Thyroid gland (tissue), 4 donors: ENCODE data around the gene NBDY. TPM values are rescaled to one million over a fixed set of nuclear protein-coding genes. Genes with fewer than 3 reads are reported as not detected.

Experiments used
- DNase-seq, 2 donors: peaks; one replicate each; pipeline ENCODE4 v3.0.0-alpha.2; 2019
- H3K27ac ChIP-seq, 3 donors: fragments of 200-600 bp; sonication (generic); 1 replicate in 2 of 3; 2 replicates in 1 of 3; pipeline ENCODE4 v1.5.1; 2016 to 2019; ENCODE audit warnings: mild to moderate bottlenecking in 1 of 3, moderate library complexity in 1 of 3
- H3K27me3 ChIP-seq: fragments of 200-600 bp; sonication (generic); one replicate; pipeline ENCODE4 v1.5.1; 2019
- H3K36me3 ChIP-seq, 2 donors: fragments of 200-600 bp; sonication (generic); one replicate each; pipeline ENCODE4 v1.5.1; 2016 to 2019
- H3K4me1 ChIP-seq, 2 donors: fragments of 200-600 bp; sonication (generic); one replicate each; pipeline ENCODE4 v1.5.1; 2017 to 2019
- H3K4me3 ChIP-seq, 3 donors: fragments of 200-600 bp; sonication (generic); replicated peaks in 1 of 3; 1 replicate in 2 of 3; 2 replicates in 1 of 3; pipeline ENCODE4 v1.5.1; 2016; ENCODE audit warnings: mild to moderate bottlenecking in 1 of 3
- H3K9me3 ChIP-seq: fragments of 200-600 bp; sonication (generic); one replicate; pipeline ENCODE4 v1.5.1; 2017
- POLR2A ChIP-seq, 2 donors: fragments of 450-650 bp; IDR thresholded peaks; one replicate each; pipeline ENCODE4 v1.6.1; 2017; ENCODE audit warnings: antibody characterized with exemption in 2 of 2, mild to moderate bottlenecking in 2 of 2, moderate library complexity in 1 of 2
- WGBS, 2 donors: methylation state at CpG; one replicate each; pipeline ENCODE4 v1.1.5; 2017; 5-methylcytosine and 5-hydroxymethylcytosine counted together
- intact Hi-C: fragments of 100-400 bp; cut with DNase I; formaldehyde crosslinking; loops from one replicate; pipeline ENCODE4 v1.15.1; 2023
- total RNA-seq, 4 donors: library from RNA; depleted of rRNA; stranded (reverse); fragments of >200 nt; gene quantifications; one replicate each; pipeline ENCODE4 v1.2.3, GENCODE V29; 2016
- TF ChIP-seq, protein P1 (sequence below), 6 experiments: fragments of 200-600 bp in 3 of 6; fragments of 450-650 bp in 3 of 6; sonication (generic) in 3 of 6; IDR thresholded peaks; one replicate each; pipeline ENCODE4 v1.5.1; 2016 to 2019; ENCODE audit warnings: antibody characterized with exemption in 6 of 6, mild to moderate bottlenecking in 2 of 6, inconsistent platforms in 1 of 6, moderate library complexity in 1 of 6

Gene NBDY
- total RNA-seq, 4 donors from 2014 or later, result 14.7 to 35.7 (median 17.2) TPM

DNA sequence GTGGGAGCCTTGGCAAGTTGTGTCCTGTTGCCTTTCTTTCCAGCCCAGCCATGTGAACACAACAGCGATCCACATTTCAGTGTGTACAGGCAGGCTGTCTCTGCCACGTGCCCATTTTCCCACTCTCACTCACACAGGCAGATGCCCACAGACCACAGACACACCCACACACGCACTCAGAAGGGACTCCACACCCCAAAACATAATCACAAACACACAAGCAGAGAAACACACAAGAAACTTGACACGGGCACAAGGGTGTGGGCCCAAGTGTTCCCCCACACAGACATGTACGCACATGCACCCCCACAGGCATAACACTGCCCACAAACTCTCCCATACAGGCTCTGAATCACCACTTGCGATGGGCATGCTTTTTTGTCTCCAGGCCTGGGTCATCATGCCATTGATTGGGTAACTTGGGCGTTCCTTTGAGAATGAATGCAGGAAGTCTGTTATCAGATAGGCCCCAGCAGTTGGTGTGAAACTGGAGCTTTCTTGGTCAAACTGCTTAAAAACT is 84.3 kb downstream of the NBDY start:
- intact Hi-C loops, result no loop called here
- Histone ChIP-seq H3K9me3 (no peaks in the 10 kb centered on the region), H3K4me3 (no peak overlapping the region), H3K27ac (no peak overlapping the region), H3K27me3 (no peaks in the 10 kb centered on the region), H3K4me1 (peaks cover 0 to 6% of the 10 kb centered on the region in 2 donors), H3K36me3 (no peaks in the 10 kb centered on the region)
- 73 to 94% methylated on average over 7 of the region's 7 CpGs for WGBS, 2 donors
- TF ChIP-seq, protein P1, sequence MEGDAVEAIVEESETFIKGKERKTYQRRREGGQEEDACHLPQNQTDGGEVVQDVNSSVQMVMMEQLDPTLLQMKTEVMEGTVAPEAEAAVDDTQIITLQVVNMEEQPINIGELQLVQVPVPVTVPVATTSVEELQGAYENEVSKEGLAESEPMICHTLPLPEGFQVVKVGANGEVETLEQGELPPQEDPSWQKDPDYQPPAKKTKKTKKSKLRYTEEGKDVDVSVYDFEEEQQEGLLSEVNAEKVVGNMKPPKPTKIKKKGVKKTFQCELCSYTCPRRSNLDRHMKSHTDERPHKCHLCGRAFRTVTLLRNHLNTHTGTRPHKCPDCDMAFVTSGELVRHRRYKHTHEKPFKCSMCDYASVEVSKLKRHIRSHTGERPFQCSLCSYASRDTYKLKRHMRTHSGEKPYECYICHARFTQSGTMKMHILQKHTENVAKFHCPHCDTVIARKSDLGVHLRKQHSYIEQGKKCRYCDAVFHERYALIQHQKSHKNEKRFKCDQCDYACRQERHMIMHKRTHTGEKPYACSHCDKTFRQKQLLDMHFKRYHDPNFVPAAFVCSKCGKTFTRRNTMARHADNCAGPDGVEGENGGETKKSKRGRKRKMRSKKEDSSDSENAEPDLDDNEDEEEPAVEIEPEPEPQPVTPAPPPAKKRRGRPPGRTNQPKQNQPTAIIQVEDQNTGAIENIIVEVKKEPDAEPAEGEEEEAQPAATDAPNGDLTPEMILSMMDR (IDR thresholded peaks at IDR 0.05), result no peak
- TF ChIP-seq POLR2A (IDR thresholded peaks at IDR 0.05), result no peak
- no peak for DNase-seq

DNA sequence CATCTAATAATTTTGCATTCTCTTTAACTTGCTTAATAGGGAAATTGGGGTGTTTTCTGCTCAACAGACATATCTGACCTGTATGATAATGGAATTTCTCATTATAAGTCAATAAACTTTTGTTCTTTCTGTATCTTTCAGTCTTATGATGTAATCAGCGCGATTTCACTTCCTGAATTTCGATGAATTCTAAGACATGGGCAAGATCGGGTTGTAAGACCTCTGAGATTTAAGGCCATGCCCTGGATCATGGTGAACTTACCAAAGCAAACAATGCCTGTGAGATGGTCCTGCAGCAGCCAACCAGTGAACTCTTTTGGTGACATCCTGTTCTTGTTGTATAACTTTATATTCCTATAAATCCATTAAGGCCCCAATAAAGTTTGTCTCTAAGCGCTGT is 88.1 kb downstream of the NBDY start:
- Histone ChIP-seq H3K27ac (no peak overlapping the region), H3K4me3 (no peak overlapping the region), H3K36me3 (no peaks in the 10 kb centered on the region), H3K4me1 (peaks cover 0 to 6% of the 10 kb centered on the region in 2 donors), H3K27me3 (no peaks in the 10 kb centered on the region), H3K9me3 (no peaks in the 10 kb centered on the region)
- 73 to 95% methylated on average over 5 of the region's 5 CpGs for WGBS, 2 donors
- TF ChIP-seq, protein P1 (IDR thresholded peaks at IDR 0.05), result no peak
- DNase-seq, result no peak
- intact Hi-C loops, result no loop called here

DNA sequence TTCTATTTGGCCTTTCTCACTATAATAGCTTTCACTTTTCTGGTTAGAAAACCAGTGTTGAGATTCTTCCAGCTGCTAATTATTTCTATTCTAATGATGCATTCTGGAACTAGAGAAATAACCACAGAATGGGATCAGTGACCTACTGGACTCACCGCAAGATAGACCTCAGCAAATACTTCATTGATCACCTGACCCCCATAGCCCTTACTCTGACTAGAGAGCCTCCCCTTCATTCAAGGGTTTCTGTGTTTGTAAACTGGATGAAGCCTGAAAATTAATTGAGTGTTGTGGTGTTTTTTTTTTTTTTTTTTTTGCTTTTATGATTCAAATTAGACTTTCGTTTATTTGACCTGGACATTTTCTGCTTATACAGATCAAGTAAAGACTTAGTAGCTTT is 97.0 kb downstream of the NBDY start:
- Histone ChIP-seq H3K9me3 (no peaks in the 10 kb centered on the region), H3K4me1 (no peaks in the 10 kb centered on the region), H3K4me3 (no peak overlapping the region), H3K27me3 (no peaks in the 10 kb centered on the region), H3K27ac (no peak overlapping the region), H3K36me3 (no peaks in the 10 kb centered on the region)
- TF ChIP-seq, protein P1 (IDR thresholded peaks at IDR 0.05), result no peak
- TF ChIP-seq POLR2A (IDR thresholded peaks at IDR 0.05), result no peak
- intact Hi-C loops, result no loop called here
- DNase-seq, result no peak
- 86% methylated on average over 2 of the region's 2 CpGs for WGBS, 2 donors

DNA sequence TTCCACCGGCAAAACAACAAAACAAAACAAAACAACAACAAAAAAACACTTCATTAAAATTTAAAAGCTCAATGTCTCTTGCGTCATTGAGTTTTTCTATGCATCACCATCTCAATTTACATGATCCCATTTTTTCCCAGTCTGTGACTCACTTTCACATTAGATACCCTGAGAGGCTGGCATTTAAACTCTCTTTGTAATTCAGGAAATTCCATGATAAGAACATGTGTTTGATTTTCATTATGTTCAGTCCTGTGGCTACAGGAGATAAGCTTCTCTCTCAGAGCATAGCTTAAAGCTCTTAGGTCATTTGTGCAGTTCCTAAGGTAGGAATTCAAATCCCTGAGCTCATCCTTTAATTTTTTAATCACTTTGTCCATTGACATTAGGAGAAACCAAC is 104.6 kb downstream of the NBDY start:
- Histone ChIP-seq H3K27me3 (no peaks in the 10 kb centered on the region), H3K9me3 (no peaks in the 10 kb centered on the region), H3K4me3 (no peak overlapping the region), H3K36me3 (no peaks in the 10 kb centered on the region), H3K4me1 (no peaks in the 10 kb centered on the region), H3K27ac (no peak overlapping the region)
- DNase-seq, result no peak
- intact Hi-C loops, result no loop called here
- WGBS, 2 donors, result 88 to 98% methylated on average over 2 of the region's 2 CpGs
- TF ChIP-seq POLR2A (IDR thresholded peaks at IDR 0.05), result no peak
- TF ChIP-seq, protein P1 (IDR thresholded peaks at IDR 0.05), result no peak

DNA sequence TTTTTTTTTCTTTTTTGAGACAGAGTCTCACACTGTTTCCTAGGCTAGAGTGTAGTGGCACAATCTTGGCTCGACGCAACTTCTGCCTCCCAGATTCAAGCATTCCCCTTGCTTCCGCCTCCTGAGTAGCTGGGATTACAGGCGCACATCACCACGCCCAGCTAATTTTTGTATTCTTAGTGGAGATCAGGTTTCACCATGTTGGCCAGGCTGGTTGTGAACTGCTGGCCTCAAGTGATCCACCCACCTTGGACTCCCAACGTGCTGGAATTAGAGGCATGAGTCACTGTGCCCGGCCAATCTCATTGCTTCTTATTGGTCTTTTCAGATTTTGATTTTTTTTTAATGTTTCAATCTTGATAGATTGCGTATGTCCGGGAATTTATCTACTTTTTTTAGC is 124.4 kb downstream of the NBDY start:
- no peaks in the 10 kb centered on the region for H3K27me3 ChIP-seq
- H3K4me1 ChIP-seq, result no peaks in the 10 kb centered on the region
- TF ChIP-seq, protein P1 (IDR thresholded peaks at IDR 0.05), result no peak
- TF ChIP-seq POLR2A (IDR thresholded peaks at IDR 0.05), result no peak
- no peaks in the 10 kb centered on the region for H3K36me3 ChIP-seq
- H3K4me3 ChIP-seq, result no peak overlapping the region
- no peak for DNase-seq
- H3K27ac ChIP-seq, result no peak overlapping the region
- no peaks in the 10 kb centered on the region for H3K9me3 ChIP-seq
- intact Hi-C loops, result no loop called here
- 84 to 91% methylated on average over 9 of the region's 9 CpGs for WGBS, 2 donors
